Measurements from ENCODE around the gene LATS2.

The LATS2 gene

GRCh38 chr13:21020176-21020575 is 41.2 kb downstream of the LATS2 start:
- FAIRE-seq = no peak
- no peak for DNase-seq (ENCODE audit: insufficient read length, low spot score)

- DNase-seq (ENCODE audit: insufficient read length, low spot score) (no peak), FAIRE-seq (no peak)
These were observed 43.2 kb downstream of the LATS2 start for GRCh38 chr13:21018220-21018619.

DNA sequence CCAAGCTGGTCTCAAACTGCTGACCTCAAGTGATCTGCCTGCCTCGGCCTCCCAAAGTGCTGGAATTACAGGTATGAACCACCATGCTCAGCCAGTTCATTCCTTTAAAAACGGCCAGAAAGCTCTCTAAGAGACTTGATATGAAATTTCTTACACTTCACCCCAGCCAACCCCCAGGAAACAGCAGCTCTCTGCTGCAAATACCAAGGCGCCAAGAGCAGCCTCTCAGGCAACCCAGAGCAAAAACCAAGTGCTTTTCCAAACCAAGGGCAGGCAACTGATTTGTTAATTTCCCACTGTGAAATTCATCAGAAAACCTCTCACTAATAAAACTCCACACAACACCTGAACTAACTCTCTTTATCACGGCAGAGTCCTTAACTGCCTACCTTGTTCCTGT is 44.9 kb downstream of the LATS2 start:
- FAIRE-seq (no peak), DNase-seq (ENCODE audit: insufficient read length, low spot score) (no peak)

DNA sequence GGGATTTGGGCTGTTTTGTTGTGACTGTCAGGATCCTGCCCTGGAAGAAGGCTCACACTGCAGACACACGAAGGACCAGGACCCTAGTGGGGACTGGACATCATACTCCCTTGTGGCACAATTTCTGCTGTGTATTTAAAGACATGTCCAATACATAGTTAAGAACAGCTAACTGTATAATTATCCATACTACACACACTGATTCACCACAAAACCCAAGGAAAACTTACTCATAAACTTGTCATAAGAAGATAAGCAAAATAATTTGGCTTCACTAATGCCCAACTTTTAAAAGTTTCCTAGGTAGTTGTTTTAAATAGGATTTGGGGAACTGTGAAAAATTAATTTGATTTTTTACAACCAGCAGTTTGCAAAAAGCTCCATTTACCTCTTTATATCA is 46.1 kb downstream of the LATS2 start:
- DNase-seq (ENCODE audit: insufficient read length, low spot score) = no peak

DNA sequence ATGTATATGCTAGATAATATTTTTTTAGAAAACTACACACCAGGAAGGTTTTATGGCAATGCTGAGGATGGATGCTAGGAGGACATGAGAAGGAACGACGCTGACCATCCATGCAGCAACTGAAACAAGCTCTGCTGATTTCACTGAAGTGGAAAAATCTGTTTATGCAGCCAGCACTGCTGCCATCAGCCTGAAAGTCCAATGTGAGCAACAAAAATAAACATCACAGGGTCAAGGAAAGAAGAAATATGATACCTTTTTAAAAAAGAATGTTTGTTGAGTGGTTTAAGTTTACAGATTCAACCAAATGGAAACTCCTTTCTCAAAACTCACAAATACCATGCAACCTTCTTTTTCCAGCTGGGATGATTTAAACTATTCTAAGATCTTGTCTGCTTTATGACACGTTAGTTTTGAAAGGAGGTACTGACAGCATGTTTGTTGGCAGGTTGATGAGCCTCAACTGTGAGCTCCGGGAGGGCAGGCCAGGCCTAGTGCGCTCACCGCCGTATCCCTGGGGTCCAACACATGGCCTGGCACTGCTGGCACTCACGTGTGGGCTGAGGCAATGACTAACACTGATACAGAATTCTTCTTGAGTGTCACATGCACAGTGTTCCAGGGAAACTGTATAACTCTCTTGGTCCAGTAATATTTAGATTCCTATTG is 46.8 kb downstream of the LATS2 start:
- no peak for FAIRE-seq
- no peak for DNase-seq (ENCODE audit: insufficient read length, low spot score)

More for the DNA sequence above, 46.1 kb downstream of the LATS2 start:
- no peak for FAIRE-seq

DNA sequence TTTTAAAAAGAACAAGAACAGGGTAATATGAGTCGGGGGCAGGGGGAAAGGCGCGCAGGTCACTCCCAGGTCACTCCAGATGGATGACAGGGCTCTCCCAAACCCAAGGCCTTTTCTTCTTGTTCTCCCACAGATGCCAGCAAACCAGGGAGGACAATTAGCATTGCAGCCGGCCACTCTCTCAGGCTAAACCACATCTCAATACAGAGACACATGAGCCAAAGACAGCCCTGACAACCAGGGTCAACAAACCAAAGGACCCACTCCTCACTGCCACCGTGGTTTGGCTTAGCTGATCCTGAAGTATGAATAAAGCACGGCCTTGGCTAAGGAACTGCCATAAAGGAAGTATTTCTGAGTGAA is 47.3 kb downstream of the LATS2 start:
- DNase-seq (ENCODE audit: insufficient read length, low spot score) (no peak), FAIRE-seq (no peak)

GRCh38 chr13:21013682-21014038 is 47.7 kb downstream of the LATS2 start:
- no peak for DNase-seq (ENCODE audit: insufficient read length, low spot score)
- FAIRE-seq = no peak

- DNase-seq (ENCODE audit: insufficient read length, low spot score) (no peak), FAIRE-seq (no peak)
These were observed 48.3 kb downstream of the LATS2 start for GRCh38 chr13:21012841-21013681.

- no peak for FAIRE-seq
- no peak for DNase-seq (ENCODE audit: insufficient read length, low spot score)
These were observed 49.2 kb downstream of the LATS2 start for GRCh38 chr13:21012211-21012610.

- no peak for FAIRE-seq
These were observed 50.0 kb downstream of the LATS2 start for GRCh38 chr13:21011378-21011777.

DNA sequence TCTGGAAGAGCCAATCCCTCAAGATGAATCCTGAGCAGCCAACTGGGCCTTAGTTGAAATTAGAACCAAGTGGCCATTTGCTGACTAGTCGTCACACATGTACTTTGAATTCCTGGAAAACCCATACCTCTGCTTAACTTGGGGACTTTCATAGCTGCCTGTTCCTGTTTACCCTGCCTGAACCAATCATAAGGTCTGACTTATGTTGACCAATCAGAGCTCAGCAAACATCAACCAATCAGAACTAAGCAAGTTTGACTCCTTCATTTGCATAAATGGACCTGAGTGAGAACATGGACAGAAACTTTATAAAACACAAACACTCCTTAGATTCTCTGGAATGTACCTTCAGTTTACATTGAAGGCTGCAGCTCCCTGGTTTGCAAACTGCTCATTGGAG is 50.8 kb downstream of the LATS2 start:
- no peak for FAIRE-seq
- DNase-seq (ENCODE audit: insufficient read length, low spot score) = no peak

More at GRCh38 chr13:21011378-21011777, 50.0 kb downstream of the LATS2 start:
- no peak for DNase-seq (ENCODE audit: insufficient read length, low spot score)

- DNase-seq (ENCODE audit: insufficient read length, low spot score) (no peak), FAIRE-seq (no peak)
These were observed 52.4 kb downstream of the LATS2 start for GRCh38 chr13:21009036-21009435.

DNA sequence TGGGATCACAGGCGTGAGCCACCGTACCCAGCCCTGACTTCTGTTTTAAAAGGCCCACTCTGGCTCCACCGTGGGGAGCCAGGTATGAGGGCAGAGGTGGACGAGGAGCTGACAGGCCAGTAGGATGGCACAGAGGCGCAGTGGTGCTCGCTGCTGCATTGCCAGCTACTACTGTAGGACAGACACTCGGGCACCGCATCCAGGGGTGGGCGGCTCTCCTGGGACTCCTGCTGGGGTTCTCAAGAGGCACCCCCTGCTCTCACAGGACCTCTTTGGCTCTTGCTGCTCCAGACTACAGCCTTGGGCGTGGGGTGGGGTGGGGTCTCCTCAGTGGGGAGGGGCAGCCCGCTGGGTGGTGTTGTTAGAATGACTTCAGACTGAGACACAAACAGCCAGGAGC is 53.4 kb downstream of the LATS2 start:
- no peak for FAIRE-seq
- DNase-seq (ENCODE audit: insufficient read length, low spot score) = no peak

DNA sequence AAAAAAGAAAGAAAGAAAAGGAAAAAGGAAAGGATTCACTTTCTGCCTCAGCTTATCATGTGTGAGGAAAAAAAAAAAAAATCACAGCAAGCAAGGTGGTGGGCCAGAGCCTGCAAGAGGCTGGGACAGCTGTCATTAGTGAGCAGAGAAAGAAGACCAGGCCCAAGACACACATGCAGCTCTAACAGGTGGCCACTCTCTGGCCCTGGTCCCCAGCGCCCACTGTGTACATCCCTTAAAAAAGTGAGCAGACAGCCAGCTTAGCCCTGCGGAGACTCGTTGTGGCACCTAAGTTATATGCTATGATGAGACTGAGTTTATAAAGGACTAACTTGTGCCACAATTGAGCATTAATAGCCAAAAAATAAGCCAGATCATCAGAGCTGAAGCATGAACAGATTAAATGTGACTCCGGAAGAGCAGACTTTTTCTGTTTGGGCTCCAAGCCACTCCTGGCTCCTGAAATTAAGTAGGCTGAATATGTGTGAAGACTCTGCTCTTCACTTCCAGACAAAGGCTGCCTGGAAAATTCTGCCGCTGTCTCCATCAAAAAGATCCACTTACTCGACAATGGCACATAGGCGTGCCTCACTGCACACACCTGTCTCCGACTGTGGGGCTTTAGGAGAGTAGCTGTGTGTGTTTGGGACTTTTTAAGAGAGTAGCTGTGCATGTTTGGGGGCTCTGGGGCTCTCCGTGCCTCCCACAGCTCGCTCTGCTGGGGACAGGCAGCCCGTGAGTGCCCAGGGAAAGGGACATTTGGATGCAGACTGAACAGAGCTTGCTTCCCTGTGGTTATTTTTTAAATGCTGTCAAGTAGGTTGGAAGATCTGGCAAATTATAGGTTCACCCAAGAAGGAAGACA is 55.0 kb downstream of the LATS2 start:
- FAIRE-seq (no peak), DNase-seq (ENCODE audit: insufficient read length, low spot score) (no peak)

GRCh38 chr13:21005193-21005592 is 56.2 kb downstream of the LATS2 start:
- FAIRE-seq (no peak), DNase-seq (ENCODE audit: insufficient read length, low spot score) (no peak)

DNA sequence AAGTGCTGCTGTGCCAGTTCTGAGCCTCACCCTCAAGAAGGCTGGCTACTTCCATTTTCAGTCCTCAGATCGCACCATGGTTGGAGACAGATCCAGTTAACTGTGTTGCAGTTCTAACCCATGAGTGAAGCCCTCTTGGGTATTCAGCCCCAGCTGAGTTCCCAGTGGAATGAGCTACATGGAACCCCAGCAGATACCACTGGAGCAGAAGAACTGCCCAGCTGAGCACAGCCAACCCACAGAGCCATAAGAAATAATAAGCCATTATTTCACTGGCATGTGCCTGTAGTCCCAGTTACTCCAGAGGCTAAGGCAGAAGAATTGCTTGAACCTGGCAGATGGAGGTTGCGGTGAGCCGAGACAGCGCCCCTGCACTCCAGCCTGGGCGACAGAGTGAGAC is 59.9 kb downstream of the LATS2 start:
- DNase-seq (ENCODE audit: insufficient read length, low spot score) (no peak), FAIRE-seq (no peak)

DNA sequence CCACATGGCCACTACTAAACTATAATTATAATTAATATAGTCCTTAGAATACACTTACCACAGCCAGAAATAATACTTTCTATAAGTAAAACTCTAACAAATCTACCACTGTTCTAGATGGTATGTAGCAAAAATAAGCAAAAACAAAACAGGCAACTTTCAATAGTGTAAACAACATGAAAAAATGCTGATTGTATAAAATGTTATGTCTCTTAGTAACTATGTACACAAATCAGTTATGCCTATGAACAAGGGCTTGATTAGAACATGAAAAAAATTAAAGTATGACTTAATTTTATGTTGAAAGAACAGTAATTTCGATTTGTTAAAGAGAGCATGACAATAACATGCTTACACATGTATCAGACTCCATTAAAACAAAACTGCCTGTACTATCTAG is 60.7 kb downstream of the LATS2 start:
- DNase-seq (ENCODE audit: insufficient read length, low spot score) (no peak), FAIRE-seq (no peak)

DNA sequence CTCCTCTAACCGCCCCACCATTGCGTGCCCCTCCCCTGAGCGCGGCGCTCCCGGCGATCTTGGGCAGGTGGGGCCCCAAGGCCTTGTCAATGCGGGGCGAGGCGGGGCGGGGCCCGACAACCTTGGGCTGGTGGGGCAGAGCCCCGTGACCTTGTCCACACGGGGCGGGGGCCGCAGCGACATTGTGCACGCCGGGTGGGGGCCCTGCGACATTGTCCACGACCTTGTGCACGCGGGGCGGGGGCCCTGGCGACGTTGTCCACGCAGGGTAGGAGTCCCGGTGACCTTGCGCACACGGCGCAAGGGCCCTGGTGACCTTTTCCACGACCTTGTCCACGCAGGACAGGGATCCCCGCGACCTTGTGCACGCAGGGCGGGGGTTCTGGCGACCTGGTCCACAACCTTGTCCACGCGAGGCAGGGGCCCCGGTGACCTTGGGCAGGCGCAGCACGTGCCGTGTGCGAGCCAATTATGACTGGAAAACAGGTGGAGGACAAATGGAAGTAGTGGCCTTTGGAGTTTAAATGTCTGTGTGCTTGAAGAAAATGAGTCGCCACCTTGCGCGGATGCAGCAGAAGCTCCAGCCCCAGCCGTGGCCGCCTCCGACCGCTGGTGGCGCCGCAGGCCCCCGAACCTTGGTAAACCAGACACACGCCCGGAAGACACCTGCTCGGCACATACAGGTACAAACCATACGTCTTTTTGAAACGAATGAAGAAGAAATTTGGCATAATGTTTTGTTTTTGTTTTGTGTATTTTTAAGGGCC is 62.6 kb downstream of the LATS2 start:
- DNase-seq (ENCODE audit: insufficient read length, low spot score) (no peak), FAIRE-seq (no peak)

- FAIRE-seq = no peak
- no peak for DNase-seq (ENCODE audit: insufficient read length, low spot score)
These were observed 63.9 kb downstream of the LATS2 start for GRCh38 chr13:20997301-20998161.

All from GM19239 (cell line).